Breast epithelium (tissue), 4 donors: ENCODE data around the gene GPNMB. TPM values are rescaled to one million over a fixed set of nuclear protein-coding genes. Genes with fewer than 3 reads are reported as not detected.
"Not testable (repeated sequence)": the region's sequence is repeated elsewhere in the genome, so short reads cannot be mapped to it uniquely, and the experiment has no call there.

ENCODE experiments used
- DNase-seq, 2 donors: peaks; one replicate each; pipeline ENCODE4 v3.0.0-alpha.2; 2019; ENCODE audit warnings: low spot score in 2 of 2
- H3K27ac ChIP-seq, 2 donors: fragments of 200-600 bp; sonication (generic) in 1 of 2; one replicate each; pipeline ENCODE4 v1.5.1; 2016 to 2019; ENCODE audit warnings: mild to moderate bottlenecking in 1 of 2
- H3K27me3 ChIP-seq, 2 donors: fragments of 200-600 bp; sonication (generic) in 1 of 2; one replicate each; pipeline versions ENCODE4 v1.5.1 to v1.6.0; 2017 to 2019; ENCODE audit warnings: control low read depth in 1 of 2, mild to moderate bottlenecking in 1 of 2
- H3K36me3 ChIP-seq: fragments of 200-600 bp; one replicate; pipeline ENCODE4 v1.5.1; 2019
- H3K4me1 ChIP-seq, 2 donors: fragments of 200-600 bp; sonication (generic); one replicate each; pipeline ENCODE4 v1.5.1; 2016 to 2019; ENCODE audit warnings: control low read depth in 1 of 2
- H3K4me3 ChIP-seq, 3 donors: fragments of 200-600 bp; sonication (generic); 1 replicate in 2 of 3; 2 replicates in 1 of 3; pipeline ENCODE4 v1.5.1; 2016 to 2019; ENCODE audit warnings: mild to moderate bottlenecking in 3 of 3, moderate library complexity in 2 of 3
- H3K9me3 ChIP-seq, 2 donors: fragments of 200-600 bp; sonication (generic) in 1 of 2; one replicate each; pipeline ENCODE4 v1.5.1; 2016 to 2019; ENCODE audit warnings: control low read depth in 1 of 2
- CTCF ChIP-seq, 3 donors: fragments of 450-650 bp; IDR thresholded peaks; one replicate each; pipeline ENCODE4 v1.5.1; 2016 to 2017; ENCODE audit warnings: antibody characterized with exemption in 3 of 3, mild to moderate bottlenecking in 3 of 3, moderate library complexity in 3 of 3
- POLR2A ChIP-seq: fragments of 450-650 bp; IDR thresholded peaks from one replicate; pipeline ENCODE4 v1.6.1; 2016; ENCODE audit warnings: antibody characterized with exemption, mild to moderate bottlenecking, moderate library complexity
- POLR2AphosphoS5 ChIP-seq, 3 donors: sonication (generic); formaldehyde crosslinking; IDR thresholded peaks; one replicate each; pipeline ENCODE4 v1.6.1; 2017; ENCODE audit warnings: antibody characterized with exemption in 3 of 3
- intact Hi-C: fragments of 100-400 bp; cut with DNase I; formaldehyde crosslinking; loops from one replicate; pipeline ENCODE4 v1.15.1; 2023; ENCODE audit warnings: low total_unique reads
- total RNA-seq, 3 donors: library from RNA; depleted of rRNA; stranded (reverse); fragments of >200 nt; gene quantifications; one replicate each; pipeline ENCODE4 v1.1.0, GENCODE V29; 2016

Gene GPNMB
- total RNA-seq, 3 donors from 2014 or later = 86.9 to 460 (median 335) TPM

GRCh38 chr7:23308754-23309153 is 62.2 kb downstream of the GPNMB start:
- Histone ChIP-seq H3K9me3 (no peaks in the 10 kb centered on the region), H3K4me3 (no peak overlapping the region), H3K4me1 (no peaks in the 10 kb centered on the region), H3K27ac (no peak overlapping the region), H3K36me3 (no peaks in the 10 kb centered on the region), H3K27me3 (no peaks in the 10 kb centered on the region)
- TF ChIP-seq POLR2AphosphoS5 (IDR thresholded peaks at IDR 0.05) (no peak), CTCF (IDR thresholded peaks at IDR 0.05) (no peak), POLR2A (no peak)
- no peak for DNase-seq
- intact Hi-C loops = no loop called here

GRCh38 chr7:23312141-23312540 is 65.6 kb downstream of the GPNMB start:
- H3K27me3 ChIP-seq, H3K4me1 ChIP-seq, H3K4me3 ChIP-seq, DNase-seq, H3K9me3 ChIP-seq, H3K36me3 ChIP-seq, intact Hi-C loops, H3K27ac ChIP-seq: not testable (repeated sequence)

DNA sequence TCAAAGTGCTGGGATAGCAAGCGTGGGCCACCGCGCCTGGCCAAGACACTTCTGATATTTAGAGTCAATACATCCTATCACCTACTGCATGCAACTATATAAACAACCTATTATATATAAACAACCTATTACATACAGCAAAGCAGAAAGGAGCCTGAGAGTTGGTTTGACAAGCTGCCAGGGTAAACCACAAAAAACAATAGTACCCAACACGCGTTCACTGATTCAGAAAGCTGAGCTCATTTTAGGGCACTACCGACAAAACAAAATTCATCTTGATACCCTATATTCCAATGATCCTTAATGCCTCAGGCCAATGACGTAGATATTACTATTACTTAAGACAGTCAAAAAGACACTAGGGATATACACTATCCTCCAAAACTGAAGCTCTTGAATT is 68.8 kb downstream of the GPNMB start:
- DNase-seq = no peak
- no peaks in the 10 kb centered on the region for H3K9me3 ChIP-seq
- no peaks in the 10 kb centered on the region for H3K27me3 ChIP-seq
- no peak for TF ChIP-seq POLR2A
- no peak for TF ChIP-seq POLR2AphosphoS5 (IDR thresholded peaks at IDR 0.05)
- TF ChIP-seq CTCF (IDR thresholded peaks at IDR 0.05) = no peak
- H3K36me3 ChIP-seq = no peaks in the 10 kb centered on the region
- no peak overlapping the region for H3K27ac ChIP-seq
- intact Hi-C loops = no loop called here
- H3K4me1 ChIP-seq = no peaks in the 10 kb centered on the region
- no peak overlapping the region for H3K4me3 ChIP-seq

Other genes with a start within 250 kb of the GPNMB start
- gene HYCC1, start 232.6 kb upstream of the GPNMB start, total RNA-seq = 10 to 100 TPM; 43.8 to 64.6 (median 50.4) TPM
- 10 to 100 TPM; 28.5 to 39.2 (median 29.0) TPM for gene KLHL7, start 141.0 kb upstream of the GPNMB start, total RNA-seq
- gene NUP42, start 64.7 kb upstream of the GPNMB start, total RNA-seq = 10 to 100 TPM; 29.4 to 46.4 (median 34.1) TPM
- 10 to 100 TPM; 40.3 to 48.4 (median 45.0) TPM for gene MALSU1, start 52.6 kb downstream of the GPNMB start, total RNA-seq
- gene IGF2BP3, start 223.7 kb downstream of the GPNMB start, total RNA-seq = 1 to 10 TPM in 1 of 3 donors, under 1 TPM in 1, not detected in 1; 0.59 to 3.5 TPM